Stimulated activated CD4-positive, alpha-beta T cell treated with anti-CD3 and anti-CD28 coated beads, Interleukin-4, amount 100 ng/mL, for 48 hours (primary cell): Measurements from ENCODE around the gene KLK4.
A peak's percentile ranks its signal among the peaks of the same experiment; 100 is the strongest.

ENCODE experiments used
- DNase-seq, 2 donors: peaks; one replicate each; pipeline ENCODE4 v3.0.0-alpha.2; 2020; ENCODE audit warnings: low read depth in 2 of 2

The KLK4 gene

GRCh38 chr19:50911206-50912101 is at the start of gene KLK4:
Gene KLK4 (minus strand): TSS chr19:50911395. CDS start chr19:50910738, 657 bp downstream.
- no peak for DNase-seq

- DNase-seq, result no peak
These were observed 48.7 kb upstream of the KLK4 start for GRCh38 chr19:50959731-50960500.

GRCh38 chr19:50957587-50957986 is 46.4 kb upstream of the KLK4 start:
- DNase-seq, result no peak

GRCh38 chr19:50952910-50953309 is 41.7 kb upstream of the KLK4 start, which contains the start of gene KLK5:
Gene KLK5 (minus strand): TSS chr19:50953038. CDS start chr19:50952657, 381 bp downstream.
- no peak for DNase-seq

GRCh38 chr19:50949861-50950260 is 38.7 kb upstream of the KLK4 start:
- no peak for DNase-seq

- DNase-seq, result no peak
These were observed 35.9 kb upstream of the KLK4 start for GRCh38 chr19:50947123-50947522.

GRCh38 chr19:50944795-50945194 is 33.6 kb upstream of the KLK4 start:
- DNase-seq, result no peak

- no peak for DNase-seq
These were observed 32.1 kb upstream of the KLK4 start for GRCh38 chr19:50943074-50943828.

GRCh38 chr19:50939596-50939995 is 28.4 kb upstream of the KLK4 start:
- no peak for DNase-seq

- no peak for DNase-seq
These were observed 22.4 kb upstream of the KLK4 start for GRCh38 chr19:50933640-50934039.

GRCh38 chr19:50932690-50933083 is 21.5 kb upstream of the KLK4 start:
- DNase-seq, result no peak

GRCh38 chr19:50932018-50932689 is 21.0 kb upstream of the KLK4 start:
- no peak for DNase-seq

GRCh38 chr19:50931023-50931422 is 19.8 kb upstream of the KLK4 start:
- DNase-seq, result no peak

- DNase-seq, result no peak
These were observed 17.6 kb upstream of the KLK4 start for GRCh38 chr19:50928831-50929230.

- no peak for DNase-seq
These were observed 14.9 kb upstream of the KLK4 start for GRCh38 chr19:50926144-50926543.

- no peak for DNase-seq
These were observed 14.5 kb upstream of the KLK4 start for GRCh38 chr19:50925734-50926133.

- no peak for DNase-seq
These were observed 13.4 kb upstream of the KLK4 start for GRCh38 chr19:50924586-50924985.

- peak; percentile 64 to 74 for DNase-seq
These were observed 11.2 kb upstream of the KLK4 start for GRCh38 chr19:50922317-50922853.

- no peak for DNase-seq
These were observed 10.5 kb upstream of the KLK4 start for GRCh38 chr19:50921426-50922316.

- no peak for DNase-seq
These were observed 4.9 kb upstream of the KLK4 start for GRCh38 chr19:50916069-50916468.
